ENCODE measurements around the gene RGS12.

The RGS12 gene

DNA sequence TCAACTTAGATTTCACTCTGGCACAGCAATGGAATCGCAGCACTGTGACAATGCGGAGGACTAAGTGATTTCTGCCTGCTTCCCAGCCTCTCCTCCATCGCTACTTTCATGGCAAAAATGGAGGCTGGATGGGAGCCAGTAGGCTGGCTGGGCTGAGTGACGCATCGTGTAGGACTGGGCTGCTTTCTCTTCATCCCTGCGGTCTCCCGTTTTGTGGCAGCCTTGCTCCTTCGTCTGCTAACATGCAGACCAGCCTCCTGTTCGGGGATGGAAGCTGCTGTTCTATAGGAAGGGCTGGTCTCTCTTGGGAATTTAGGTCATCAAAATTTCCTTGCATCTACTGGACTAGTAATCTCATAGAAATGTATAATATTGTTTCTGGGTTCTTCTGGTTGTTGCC, 15.8 kb upstream of the RGS12 start:
- DNase-seq (ENCODE audit: low spot score), result peak; percentile 85

DNA sequence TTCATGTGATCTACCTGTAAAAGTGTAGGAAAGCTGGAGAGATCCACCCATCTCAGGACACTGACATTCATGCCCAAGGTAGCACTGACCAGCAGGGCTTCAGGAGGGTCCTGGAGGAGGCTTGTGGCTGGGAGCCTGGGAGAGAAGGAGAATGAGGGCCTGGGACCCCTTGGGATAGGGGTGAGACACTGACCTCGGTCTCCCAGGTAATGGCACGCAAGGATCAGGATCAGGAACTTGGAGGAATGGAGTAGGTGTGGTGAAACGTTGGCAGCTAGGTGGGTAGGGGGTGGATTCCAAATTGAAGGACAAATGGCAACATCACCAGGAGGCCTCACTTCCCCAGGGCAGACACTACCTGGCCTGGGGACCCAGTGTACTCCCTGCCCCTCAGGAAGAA, 12.4 kb upstream of the RGS12 start:
- DNase-seq (ENCODE audit: low spot score), result no peak

DNA sequence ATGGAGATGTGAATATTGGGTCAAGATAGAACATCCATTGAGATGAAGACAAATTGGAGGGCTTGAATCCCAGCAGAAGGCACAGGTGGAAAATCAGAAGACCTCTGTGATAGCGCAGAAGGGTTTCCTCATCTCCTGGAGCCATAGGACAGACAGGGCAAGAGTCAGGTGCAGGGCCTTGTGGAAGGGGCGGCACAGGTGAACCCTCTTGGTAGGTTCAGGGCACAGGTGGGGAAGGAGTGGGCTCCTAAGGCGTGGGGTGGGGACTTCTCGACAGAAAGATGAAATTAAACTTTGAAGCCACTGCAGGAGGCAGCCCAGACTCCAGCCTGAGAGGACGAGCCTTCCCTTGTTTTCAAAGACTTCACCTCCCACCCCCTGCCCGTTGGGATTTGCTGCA, 9.3 kb upstream of the RGS12 start:
- DNase-seq (ENCODE audit: low spot score), result no peak

DNA sequence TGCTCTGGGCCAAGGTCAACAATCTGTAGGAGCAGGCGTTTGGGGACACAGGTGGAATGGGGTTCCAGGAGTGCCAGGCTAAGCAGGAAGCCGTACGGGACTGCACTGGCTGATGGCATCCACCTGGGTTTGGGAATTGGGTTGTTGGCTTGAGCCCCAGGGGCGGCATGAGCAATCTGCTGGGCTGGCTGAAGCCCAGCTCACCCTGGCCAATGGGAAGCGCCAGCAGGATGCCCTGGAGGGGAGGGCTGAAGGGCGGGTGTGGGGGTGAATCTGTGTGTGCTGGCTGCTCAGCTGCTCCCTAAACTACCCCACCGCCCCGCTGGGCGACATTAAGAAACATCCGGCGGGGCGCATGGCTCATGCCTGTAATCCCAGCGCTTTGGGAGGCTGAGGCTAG, 8.9 kb upstream of the RGS12 start:
- peak; percentile 94 for DNase-seq (ENCODE audit: low spot score)

DNA sequence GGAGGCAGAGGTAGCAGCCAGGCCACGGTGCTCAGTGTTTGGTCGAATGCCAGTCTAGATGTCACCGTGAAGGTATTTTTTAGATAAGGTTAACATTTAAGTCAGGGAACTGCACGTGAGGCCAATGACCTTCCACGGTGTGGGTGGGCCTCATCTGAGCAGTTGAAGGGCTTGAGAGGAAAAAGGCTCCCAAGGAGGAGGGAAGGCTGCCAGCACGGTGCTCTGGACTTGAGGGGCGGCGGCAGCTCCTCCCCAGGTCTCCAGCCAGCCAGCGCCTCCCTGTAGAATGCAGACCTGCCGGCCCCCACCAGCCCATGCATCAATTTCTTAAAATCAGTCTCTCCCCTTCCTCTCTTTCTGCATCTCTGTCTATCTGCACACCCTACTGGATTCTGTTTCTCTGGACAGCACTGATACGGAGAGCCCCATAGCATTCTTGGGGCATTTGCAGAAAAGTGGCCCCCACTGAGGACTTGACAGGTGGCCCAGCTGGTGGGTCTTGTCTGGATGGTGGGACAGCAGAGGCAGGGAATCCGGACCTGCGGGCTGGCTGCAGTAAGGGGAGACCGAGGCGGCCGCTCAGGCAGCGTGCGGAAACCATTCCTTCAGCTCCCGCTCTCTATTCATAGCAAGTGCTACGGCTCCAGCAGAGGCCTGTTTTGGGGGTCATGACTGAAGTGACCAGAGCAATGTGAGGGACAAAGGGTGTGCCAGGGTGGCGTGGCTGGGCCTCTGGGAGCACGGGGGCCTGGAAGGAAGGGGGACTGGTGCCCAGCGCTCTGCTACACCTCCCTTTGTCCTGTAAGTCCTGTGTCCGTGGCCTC, 7.9 kb upstream of the RGS12 start:
- DNase-seq (ENCODE audit: low spot score), result no peak

DNA sequence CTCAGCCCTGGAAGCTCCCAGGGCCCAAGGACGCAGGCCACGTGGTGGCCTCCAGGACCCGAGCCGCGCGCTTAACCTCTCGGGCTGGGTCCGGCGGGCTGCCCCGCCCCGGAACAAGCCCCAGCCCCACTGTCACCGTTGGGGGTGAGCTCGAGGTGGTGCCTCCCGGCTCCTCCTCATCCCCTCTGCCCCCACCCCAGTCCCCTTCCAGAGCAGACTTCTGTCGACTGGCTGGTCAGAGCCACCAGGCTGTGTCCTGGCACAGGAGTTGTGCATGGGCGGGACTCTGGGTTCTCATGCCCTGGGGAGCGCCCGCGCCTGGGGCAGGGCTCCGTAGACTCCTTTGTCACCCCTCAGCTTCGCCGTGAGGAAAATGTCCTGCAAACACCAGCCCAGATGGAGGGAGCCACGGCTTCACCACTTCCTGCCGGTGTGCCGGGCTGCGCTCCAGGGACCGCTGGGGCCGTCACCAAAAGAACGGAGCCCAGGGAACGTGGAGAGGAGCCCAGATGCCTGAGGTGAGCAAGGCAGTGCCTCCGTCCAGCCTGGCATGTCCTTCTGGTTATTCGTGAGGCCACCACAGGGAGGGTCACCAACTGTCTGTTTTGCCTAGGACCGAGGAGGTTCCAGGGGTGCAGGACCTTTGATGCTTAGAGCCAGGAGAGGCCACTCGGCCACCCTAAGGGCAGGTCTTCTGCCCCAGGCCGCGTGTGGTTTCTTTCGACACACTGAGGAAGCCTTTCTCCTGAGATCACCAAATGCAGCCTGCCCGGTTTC, 7.1 kb upstream of the RGS12 start:
- DNase-seq (ENCODE audit: low spot score), result peak; percentile 55

DNA sequence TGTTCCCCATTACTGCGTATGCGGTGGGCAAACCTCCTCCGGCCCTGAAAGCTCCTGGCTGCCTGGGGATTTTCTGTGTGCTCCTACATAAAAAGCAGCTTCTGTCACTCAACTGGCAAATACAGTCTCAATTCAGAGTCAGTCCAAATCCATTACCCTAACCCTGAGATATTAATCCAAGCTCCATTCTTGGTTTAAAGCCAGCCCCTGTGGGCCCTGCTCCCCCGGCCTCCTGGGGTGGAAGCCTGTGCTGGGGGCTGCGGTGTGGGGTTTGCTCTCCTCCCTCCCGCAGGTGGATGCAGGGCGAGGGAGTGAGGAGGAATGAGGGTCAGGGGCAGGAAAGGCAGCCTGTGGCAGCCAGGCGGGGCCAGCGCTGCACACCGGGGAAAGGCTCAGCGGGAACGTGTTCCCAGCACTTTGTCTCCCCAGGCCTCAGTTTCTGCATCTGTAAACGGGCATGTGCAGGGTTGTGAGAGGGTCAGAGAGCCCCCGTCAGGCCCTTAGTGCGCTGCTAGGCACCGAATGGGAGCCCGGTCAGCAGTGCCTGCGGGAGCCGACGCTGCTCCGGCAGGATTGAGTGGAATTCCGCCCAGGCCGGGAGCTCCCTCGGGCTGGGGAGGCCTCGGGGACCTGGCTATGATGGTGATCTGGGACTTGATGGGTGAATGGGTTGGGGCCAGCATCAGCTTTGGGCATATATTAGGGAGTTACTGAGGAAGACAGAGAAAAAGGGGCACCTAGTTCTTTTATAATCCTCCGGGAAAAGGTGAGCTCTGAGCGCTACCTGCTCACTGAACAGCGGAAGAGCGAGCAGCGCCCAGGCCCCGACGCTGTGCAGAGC, 6.3 kb upstream of the RGS12 start:
- DNase-seq (ENCODE audit: low spot score), result peak; percentile 29

DNA sequence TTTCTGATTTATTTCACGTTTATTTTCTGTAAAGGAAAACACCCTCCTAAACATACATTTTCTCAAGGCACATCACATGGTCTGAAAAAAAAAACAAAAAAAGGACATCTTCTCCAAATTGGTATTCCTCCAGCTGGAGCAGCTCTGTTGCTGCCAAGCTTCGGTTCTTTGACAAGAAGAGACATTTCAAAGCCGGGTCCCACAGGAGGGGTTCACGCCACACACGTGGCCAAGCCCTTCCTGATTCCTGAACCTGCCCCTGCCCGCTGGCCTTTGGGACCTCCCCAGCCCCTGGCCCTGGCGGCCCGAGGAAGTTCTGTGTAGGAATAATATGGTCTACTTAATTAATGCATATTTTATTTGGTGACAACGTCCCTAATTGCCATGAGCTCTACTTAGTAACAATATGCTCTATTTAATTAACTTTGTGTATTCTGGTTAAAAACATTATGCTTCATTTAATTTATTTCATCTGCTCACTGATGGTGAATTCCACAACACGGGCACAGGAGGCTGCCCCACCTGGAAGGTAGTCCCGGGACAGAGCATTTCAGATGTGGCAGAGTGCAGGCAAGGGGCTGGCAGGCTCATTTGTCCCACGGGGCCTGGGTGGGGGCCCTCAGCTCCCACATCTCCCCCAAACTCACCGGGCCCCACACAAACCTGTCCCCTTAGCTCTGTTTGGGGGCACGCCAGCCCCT, 5.4 kb upstream of the RGS12 start:
- peak; percentile 79 for DNase-seq (ENCODE audit: low spot score)

DNA sequence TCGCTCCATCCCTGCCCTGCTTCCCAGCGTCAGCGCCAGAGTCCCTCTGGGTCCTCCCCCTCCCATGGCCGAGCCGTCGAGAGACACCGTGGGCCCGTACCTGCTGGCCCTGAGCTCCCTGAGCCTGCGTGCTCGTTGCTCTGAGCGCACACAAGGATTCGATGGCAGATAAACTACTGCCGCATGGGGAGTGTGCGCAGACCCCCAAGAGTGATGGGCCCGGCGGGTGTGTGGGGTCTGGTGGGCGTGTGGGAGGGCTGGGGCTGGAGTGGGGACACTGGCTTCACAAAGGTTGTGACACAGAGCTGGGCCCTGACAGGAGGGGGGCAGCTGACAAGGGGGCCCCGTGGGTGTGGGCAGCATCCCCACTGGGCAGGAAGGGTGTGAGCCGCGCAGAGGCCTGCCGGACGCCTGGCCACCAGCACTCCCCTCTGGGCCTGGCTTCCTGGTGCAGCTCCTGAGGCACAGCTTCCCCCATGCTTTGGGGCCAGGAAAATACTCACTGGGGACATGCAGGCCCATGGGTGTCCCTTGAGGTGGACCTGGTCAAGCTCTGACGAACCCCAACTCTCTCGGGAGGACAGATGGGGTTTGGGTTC, 4.8 kb upstream of the RGS12 start:
- no peak for DNase-seq (ENCODE audit: low spot score)

DNA sequence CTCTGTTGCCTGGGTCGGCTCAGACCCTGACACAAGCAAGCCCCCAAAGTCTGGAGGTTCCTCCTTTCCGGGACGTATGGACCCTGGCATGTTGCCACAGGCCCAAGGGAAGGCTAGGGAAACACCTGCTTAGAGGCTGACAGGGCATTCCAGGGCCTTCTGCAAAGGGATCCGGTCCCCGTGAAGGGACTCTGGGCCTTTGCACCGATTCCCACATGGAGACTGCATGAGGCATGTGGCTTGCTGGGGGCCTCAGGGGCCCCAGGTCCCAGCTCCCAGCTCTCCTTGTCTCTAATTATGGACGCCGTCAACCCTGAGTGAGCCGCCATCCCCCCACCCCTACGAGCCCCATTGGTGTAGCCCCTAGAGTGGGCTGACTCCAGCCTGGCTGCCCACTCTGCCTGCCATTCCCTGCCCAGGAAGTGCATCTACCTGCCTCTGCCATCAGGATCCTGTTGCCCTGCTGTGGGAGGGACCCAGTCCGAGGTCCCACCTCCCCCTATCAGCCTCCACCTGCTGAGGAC, 4.2 kb upstream of the RGS12 start:
- no peak for DNase-seq (ENCODE audit: low spot score)

DNA sequence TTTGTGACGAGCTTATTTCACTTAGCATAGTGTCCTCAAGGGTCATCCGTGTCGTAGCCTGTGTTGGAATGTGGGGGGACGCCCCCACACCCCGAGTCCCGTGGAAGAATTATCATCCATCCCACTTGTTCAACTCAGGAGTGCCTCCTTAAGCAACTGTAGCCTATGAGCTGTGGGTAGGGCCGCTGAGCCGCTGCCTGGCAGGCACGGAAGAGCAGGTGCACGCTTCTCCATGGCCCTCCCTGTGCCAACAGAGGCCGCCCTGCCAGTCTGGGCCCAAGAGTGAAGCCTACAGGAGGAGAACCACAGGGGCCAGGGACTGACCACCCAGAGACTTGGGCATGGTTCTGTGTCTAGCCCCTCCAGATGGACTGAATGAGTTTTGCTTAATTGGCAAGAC, 2.3 kb upstream of the RGS12 start:
- peak; percentile 66 for DNase-seq (ENCODE audit: low spot score)

DNA sequence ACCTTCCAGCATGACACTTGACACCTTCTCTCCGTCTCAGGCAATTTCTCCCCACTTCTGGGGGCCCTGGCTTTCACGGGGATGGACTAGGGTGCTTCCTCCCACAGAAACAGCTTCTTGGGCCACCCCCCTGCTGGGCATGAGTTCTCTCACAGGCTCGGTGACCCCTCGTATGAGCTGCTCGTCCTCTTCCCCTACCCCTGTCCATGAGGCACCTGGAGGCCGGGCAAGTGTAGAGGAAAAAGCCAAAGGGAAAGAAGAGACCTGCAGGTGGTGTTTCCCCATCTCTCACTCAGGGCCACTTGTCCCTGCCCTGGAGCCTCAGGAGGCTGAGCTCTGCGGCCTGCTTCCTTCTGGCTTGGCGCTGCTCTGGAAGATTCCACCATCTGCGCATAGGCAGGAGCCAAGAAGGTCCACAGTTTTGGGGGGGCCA, 1.9 kb upstream of the RGS12 start:
- peak; percentile 59 for DNase-seq (ENCODE audit: low spot score)

DNA sequence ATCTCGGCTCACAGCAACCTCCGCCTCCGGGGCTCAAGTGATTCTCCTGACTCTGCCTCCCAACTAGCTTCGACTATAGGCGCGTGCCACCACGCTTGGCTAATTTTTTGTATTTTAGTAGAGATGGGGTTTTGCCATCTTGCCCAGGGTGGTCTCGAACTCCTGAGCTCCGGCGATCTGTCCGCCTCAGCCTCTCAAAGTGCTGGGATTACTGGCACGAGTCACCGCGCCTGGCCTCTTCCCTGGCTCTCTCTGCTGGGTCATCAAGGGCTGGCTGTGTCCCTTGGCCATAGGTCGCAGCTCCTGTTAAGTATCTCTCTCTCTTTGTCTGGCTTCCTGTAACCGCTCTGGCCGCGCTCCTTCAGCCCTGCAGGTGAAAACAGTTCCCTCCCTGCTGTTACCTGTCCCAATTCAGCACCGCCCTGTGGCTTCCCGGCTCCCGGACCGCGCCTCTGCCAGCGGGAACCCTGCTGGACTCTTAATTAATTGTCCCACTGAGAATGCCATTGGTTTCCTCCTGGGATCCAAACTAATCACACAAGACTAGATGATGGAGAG, 1.3 kb upstream of the RGS12 start:
- peak; percentile 84 for DNase-seq (ENCODE audit: low spot score)

DNA sequence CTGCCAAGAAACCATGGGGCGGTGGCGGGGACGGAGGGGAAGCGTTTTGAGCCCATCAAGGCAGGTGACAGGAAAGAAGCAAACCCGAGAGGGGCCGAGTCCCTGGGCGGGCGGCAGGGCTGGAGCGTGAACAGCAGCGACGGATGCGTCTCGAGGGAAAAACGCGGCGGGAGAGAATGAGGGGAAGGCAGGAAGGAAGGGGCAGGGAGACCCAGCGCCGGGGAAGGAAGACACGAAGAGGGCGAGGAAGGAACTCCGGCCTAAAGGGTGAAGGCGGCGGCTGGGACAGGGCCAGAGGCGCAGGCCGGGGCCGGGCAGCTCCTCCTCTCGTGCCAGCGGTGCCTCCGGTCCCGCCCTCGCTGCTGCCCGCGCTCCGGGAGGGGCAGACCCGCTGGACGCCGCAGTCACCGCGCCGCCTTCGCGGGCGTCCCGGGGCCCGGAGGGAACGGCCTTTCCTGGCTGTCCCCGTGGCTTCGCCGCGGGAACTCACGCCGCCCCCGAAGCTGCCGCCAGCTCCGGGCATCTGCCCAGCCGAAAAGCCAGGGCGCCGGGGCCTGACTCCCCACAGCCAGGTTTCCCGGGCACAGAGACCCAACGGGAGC, 751 bp upstream of the RGS12 start:
- DNase-seq (ENCODE audit: low spot score), result peak; percentile 40

DNA sequence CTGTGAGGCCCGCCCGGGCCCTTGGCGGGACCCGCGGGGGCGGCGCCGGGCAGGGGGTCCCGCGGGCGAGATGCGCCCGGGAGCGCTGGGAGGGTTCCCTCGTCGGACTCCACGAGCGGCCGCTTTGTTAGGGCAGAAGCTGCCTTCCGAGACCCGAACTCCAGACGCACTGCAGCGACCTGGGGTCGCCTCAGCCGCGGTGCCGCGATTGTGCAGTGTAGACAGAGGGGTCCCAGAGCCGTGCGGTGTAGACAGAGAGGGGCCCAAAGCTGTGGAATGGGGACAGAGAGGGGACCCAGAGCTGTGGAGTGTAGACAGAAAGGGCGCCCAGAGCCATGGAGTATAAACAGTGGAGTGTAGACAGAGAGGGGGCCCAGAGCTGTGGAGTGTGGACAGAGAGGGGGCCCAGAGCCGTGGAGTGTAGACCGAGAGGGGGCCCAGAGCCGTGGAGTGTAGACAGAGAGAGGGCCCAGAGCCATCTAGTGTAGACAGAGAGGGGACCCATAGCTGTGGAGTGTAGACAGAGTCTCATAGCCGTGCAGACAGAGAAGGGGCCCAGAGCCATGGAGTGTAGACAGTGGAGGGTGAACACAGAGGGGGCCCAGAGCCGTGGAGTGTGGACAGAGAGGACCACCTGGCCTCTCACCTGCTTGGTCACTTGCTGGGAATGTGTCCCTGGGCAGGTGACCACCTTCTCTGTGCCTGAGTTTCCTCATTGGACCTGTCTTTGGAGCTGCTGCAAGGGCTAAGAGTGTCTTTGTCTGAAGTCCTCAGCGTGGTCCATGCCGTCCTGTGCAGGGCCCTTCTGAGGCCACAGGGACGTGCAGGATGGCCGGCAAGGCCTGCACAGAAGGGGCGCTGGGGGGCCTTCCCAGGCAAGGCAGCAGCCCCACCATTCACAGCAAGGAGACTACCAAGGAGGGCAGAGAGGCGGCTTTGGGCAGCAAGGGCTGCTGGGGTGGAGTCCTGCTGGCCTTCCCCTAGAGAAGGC, 875 bp downstream of the RGS12 start:
- no peak for DNase-seq (ENCODE audit: low spot score)

DNA sequence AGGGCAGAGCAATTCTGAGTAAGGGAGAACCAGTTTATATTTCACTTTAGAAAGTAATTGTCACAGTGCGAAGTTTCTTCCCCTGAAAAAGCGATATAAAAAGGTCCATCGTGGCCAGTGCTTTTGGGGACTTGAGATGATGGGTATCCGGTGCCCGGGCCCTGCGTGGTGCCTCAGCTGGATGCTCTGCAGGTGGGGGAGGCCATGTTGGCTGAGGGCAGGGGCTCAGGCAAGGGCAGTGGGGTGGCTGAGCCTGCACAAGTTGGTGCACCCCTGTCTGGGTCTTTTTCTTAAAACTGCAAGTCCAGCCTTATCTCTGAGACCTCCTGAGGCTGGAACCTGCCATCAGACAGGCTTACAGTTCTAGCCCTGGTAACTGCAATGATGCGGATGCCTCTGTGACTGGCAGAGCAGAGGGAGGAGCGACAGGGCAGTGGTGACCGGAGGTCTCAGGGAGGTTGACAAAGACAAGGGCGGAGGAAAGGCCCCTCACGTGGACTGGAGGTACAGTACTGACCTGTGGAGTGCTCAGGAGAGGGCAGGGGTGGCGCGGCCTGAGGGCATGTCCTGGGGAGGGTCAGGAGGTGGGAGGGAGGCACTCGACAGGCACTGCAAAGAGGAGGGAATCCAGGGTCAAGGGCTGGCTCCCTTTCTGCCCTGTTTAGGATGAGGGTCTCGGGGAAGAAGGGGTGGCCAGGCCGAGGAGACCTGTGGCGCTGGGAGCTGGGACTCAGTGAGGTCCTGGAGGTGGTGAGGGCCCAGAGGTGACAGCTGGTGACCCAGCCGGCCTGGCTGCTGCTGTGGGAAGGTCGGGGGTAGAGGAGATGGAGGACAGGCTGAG, 1.8 kb downstream of the RGS12 start:
- DNase-seq (ENCODE audit: low spot score), result no peak

DNA sequence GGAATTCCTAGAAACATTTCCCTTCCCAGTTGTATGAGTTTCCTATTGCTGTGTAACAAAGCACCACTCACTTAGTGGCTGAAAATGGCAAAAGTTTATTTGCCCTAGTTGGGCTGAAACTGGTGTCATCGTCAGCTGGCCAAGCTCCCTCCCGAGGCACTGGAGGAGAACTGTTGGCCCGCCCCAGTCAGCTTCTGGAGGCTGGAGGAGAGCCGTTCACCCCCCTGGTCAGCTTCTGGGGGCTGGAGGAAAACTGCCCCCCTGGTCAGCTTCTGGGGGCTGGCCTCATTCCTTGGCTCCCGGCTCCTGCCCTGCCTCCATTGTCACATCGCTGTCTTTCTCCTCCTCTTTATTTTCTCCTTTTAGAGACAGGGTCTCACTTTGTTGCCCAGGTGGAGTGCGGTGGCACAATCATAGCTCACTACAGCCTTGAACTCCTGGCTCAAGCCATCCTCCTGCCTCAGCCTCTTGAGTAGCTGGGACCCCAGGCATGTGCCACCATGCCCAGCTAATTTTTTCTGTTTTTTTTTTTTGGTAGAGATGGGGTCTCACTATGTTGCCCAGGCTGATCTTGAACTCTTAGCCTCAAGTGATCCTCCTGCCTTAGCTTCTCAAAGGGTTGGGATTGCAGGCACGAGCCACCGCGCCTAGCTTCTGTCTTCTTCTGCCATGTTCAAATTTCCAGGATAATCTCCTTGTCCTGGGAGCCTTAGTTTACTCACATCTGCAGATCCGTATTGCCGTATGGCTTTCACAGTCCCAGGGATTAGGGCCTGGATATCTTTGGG, 3.2 kb downstream of the RGS12 start:
- no peak for DNase-seq (ENCODE audit: low spot score)

All from cerebellar cortex (tissue), 1 donor.